Fibroblast of the aortic adventitia (primary cell): ENCODE data around the gene POLR2C. TPM values are rescaled to one million over a fixed set of nuclear protein-coding genes. Genes with fewer than 3 reads are reported as not detected.

Experiments
- DNase-seq: peaks from one replicate; pipeline ENCODE4 v3.0.0-alpha.2; 2010; ENCODE audit warnings: low read depth
- H3K4me3 ChIP-seq: 2 replicates; pipeline ENCODE4 v1.5.1; 2011; ENCODE audit warnings: low read depth, mild to moderate bottlenecking, control low read depth, low read length, moderate library complexity
- total RNA-seq: library from RNA; depleted of rRNA; stranded (reverse); fragments of >200 nt; gene quantifications from 2 replicates; pipeline ENCODE4 v1.2.3, GENCODE V29; 2012; ENCODE audit warnings: low replicate concordance
- TF ChIP-seq, protein P1 (sequence below): IDR thresholded peaks from 2 replicates; pipeline ENCODE4 v1.5.1; 2011; ENCODE audit warnings: mild to moderate bottlenecking, low read length, control low read depth, inconsistent platforms; ENCODE audit not compliant: insufficient read depth

The POLR2C gene
- total RNA-seq, 1 donor = 76.6 TPM

- DNase-seq = peak; percentile 88
- peak within 1 kb of the TSS; percentile 97 for H3K4me3 ChIP-seq
- TF ChIP-seq, protein P1, sequence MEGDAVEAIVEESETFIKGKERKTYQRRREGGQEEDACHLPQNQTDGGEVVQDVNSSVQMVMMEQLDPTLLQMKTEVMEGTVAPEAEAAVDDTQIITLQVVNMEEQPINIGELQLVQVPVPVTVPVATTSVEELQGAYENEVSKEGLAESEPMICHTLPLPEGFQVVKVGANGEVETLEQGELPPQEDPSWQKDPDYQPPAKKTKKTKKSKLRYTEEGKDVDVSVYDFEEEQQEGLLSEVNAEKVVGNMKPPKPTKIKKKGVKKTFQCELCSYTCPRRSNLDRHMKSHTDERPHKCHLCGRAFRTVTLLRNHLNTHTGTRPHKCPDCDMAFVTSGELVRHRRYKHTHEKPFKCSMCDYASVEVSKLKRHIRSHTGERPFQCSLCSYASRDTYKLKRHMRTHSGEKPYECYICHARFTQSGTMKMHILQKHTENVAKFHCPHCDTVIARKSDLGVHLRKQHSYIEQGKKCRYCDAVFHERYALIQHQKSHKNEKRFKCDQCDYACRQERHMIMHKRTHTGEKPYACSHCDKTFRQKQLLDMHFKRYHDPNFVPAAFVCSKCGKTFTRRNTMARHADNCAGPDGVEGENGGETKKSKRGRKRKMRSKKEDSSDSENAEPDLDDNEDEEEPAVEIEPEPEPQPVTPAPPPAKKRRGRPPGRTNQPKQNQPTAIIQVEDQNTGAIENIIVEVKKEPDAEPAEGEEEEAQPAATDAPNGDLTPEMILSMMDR = no peak
These were observed 15.1 kb upstream of the POLR2C start, which contains the start of the genes CIAPIN1 and COQ9 for GRCh38 chr16:57447186-57447962. CIAPIN1 (minus strand) TSS chr16:57447385; CDS start chr16:57440928, 6,457 bp downstream. COQ9 (plus strand) TSS chr16:57447479; CDS start chr16:57447506, 27 bp downstream.

DNA sequence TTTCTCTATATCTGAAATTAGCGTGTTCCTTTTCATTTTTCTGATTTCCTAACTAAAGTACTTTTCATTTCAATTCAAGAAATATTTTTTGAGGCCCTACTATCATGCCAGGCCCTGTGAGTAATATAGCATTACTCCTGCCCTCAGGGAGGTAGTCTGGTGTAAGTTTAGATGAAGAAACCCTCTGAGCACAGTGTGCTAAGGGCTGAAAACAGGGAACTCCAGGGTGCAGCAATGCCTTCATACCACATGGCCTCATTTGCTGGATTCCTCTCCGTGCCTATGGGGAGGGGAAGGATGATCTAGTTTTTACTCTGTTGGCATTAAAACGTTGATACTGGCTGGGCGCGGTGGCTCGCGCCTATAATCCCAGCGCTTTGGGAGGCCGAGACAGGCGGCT is 10.5 kb upstream of the POLR2C start:
- DNase-seq = no peak
- TF ChIP-seq, protein P1 = no peak
- no peak overlapping the region for H3K4me3 ChIP-seq

DNA sequence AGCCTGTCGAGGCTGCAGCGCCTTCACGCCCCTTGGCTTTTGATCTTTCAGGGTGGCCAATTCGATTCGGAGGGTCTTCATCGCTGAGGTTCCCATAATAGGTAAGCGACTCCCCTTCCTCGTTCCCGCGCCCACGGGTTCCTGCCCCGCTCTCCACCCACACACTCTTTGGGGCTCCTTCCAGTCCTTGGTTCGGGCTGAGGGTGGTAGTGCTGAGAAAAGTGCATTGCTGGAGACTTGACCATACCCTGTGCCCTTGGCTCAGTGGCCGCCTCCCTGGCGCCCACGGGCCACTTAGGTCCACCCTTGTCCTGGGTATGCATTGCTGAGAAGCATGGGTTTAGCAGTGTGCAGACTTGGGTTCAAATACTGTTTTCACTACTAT is 491 bp downstream of the POLR2C start:
- H3K4me3 ChIP-seq = peak overlapping the region; percentile 95
- TF ChIP-seq, protein P1 = no peak
- DNase-seq = no peak

DNA sequence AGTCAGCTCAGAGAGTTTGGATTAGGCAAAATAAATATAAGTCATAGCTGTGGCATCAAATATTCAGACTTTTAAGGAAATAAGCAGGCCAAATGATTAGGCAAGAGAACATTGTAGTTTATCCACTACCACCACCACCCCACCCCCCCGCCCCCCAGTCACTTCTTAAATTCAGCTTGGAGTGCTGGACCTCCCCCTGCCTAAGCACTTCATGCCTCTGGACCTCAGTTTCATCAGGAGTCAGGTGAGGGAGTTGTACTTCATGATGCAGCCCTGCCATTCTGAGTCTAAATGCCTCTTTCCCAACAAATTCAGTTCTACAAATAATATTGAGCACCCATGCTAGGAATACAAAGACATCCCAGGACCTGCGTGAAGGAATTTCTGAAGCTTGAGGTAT is 2.0 kb downstream of the POLR2C start:
- TF ChIP-seq, protein P1 = no peak
- no peak overlapping the region for H3K4me3 ChIP-seq

DNA sequence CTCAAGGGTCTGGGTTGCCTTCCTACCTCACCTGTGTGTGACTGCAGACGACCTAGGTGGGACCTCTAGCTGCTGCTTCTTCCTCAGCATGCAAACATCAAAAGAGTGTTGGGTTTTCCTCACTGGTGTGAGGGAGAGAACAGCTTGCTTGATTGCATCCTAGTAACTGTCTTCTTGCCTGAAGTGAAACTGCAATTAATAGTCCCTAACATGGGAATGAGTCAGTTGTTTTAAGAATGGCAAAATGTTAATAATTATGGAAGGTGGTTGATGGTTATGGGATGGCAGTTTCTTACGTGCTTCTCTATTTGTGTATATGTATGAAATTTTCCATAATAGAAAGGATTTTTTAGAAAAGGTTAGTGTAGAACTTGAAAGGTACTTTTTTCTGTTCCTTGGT is 5.9 kb downstream of the POLR2C start:
- DNase-seq = no peak
- TF ChIP-seq, protein P1 = no peak

More for the DNA sequence above, 2.0 kb downstream of the POLR2C start:
- DNase-seq = no peak

DNA sequence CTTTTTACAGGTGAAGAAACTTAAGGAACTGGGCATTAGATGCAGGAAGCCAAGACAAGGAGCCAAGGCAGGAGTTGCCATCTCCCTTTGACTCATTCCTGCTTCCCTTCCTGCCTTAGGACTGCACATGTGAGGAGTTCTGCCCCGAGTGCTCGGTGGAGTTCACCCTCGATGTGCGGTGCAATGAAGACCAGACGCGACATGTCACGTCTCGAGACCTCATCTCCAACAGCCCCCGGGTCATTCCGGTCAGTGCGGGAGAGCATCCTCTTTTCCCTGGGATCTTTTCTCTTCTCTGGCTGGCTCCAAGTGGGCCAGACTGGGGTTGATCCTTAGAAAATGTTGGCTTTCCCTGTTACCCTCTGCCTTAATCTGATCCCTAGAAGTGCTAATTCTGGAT is 6.6 kb downstream of the POLR2C start:
- DNase-seq = no peak
- TF ChIP-seq, protein P1 = no peak
- no peak overlapping the region for H3K4me3 ChIP-seq

More for the DNA sequence above, 5.9 kb downstream of the POLR2C start:
- no peak overlapping the region for H3K4me3 ChIP-seq
